D721Med (cell line): ENCODE data around the gene BCAS3.
A peak's percentile ranks its signal among the peaks of the same experiment; 100 is the strongest.

Source experiments
- DNase-seq: peaks from one replicate; pipeline ENCODE4 v3.0.0; 2011; ENCODE audit warnings: low spot score; ENCODE audit not compliant: insufficient read length
- FAIRE-seq: peaks from 2 replicates; lab custom pipeline; 2011; peaks lifted over from hg19 to GRCh38; lab: Jason Lieb, UNC
- CTCF ChIP-seq: IDR thresholded peaks from 2 replicates; pipeline ENCODE4 v1.5.1; 2012; ENCODE audit warnings: mild to moderate bottlenecking, control low read depth; ENCODE audit not compliant: insufficient read depth; ENCODE audit errors: missing control alignments

Gene BCAS3

GRCh38 chr17:60640503-60640902 lies 37.1 kb upstream of the BCAS3 start:
- no peak for FAIRE-seq
- no peak for DNase-seq
- peak; percentile 20 for TF ChIP-seq CTCF

GRCh38 chr17:60641126-60641525 lies 36.5 kb upstream of the BCAS3 start:
- DNase-seq (no peak), FAIRE-seq (no peak)
- no peak for TF ChIP-seq CTCF

- FAIRE-seq (no peak), DNase-seq (peak; percentile 37)
- TF ChIP-seq CTCF, result peak; percentile 58
Measured at GRCh38 chr17:60641810-60642220, 35.8 kb upstream of the BCAS3 start.

- no peak for TF ChIP-seq CTCF
- DNase-seq (no peak), FAIRE-seq (no peak)
Measured at GRCh38 chr17:60645918-60646523, 31.6 kb upstream of the BCAS3 start.

GRCh38 chr17:60646701-60647100 lies 30.9 kb upstream of the BCAS3 start:
- no peak for TF ChIP-seq CTCF
- DNase-seq (no peak), FAIRE-seq (no peak)

GRCh38 chr17:60647705-60648104 lies 29.9 kb upstream of the BCAS3 start:
- no peak for DNase-seq
- no peak for FAIRE-seq
- no peak for TF ChIP-seq CTCF

GRCh38 chr17:60652454-60653247 lies 25.0 kb upstream of the BCAS3 start:
- FAIRE-seq (no peak), DNase-seq (no peak)
- no peak for TF ChIP-seq CTCF
